ENCODE results near the gene DYDC1.

- TF ChIP-seq, protein P1, sequence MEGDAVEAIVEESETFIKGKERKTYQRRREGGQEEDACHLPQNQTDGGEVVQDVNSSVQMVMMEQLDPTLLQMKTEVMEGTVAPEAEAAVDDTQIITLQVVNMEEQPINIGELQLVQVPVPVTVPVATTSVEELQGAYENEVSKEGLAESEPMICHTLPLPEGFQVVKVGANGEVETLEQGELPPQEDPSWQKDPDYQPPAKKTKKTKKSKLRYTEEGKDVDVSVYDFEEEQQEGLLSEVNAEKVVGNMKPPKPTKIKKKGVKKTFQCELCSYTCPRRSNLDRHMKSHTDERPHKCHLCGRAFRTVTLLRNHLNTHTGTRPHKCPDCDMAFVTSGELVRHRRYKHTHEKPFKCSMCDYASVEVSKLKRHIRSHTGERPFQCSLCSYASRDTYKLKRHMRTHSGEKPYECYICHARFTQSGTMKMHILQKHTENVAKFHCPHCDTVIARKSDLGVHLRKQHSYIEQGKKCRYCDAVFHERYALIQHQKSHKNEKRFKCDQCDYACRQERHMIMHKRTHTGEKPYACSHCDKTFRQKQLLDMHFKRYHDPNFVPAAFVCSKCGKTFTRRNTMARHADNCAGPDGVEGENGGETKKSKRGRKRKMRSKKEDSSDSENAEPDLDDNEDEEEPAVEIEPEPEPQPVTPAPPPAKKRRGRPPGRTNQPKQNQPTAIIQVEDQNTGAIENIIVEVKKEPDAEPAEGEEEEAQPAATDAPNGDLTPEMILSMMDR (IDR thresholded peaks at IDR 0.05) = no peak
- no peak for TF ChIP-seq POLR2A (IDR thresholded peaks at IDR 0.05)
Observed at GRCh38 chr10:80333983-80334382, 22.6 kb downstream of the DYDC1 start.
